ENCODE measurements around the gene FH.

FH gene

GRCh38 chr1:241553886-241554592 is 34.5 kb upstream of the FH start:
- H3K4me3 ChIP-seq (ENCODE audit: low read length): no peak overlapping the region
- DNase-seq (ENCODE audit: low read depth): no peak
- no peak for TF ChIP-seq CTCF (conservative IDR thresholded peaks at IDR 0.05; ENCODE audit: low read length)

GRCh38 chr1:241551759-241552638 is 32.4 kb upstream of the FH start:
- no peak for TF ChIP-seq CTCF (conservative IDR thresholded peaks at IDR 0.05; ENCODE audit: low read length)
- H3K4me3 ChIP-seq (ENCODE audit: low read length): no peak overlapping the region
- no peak for DNase-seq (ENCODE audit: low read depth)

GRCh38 chr1:241550318-241550717 is 30.8 kb upstream of the FH start:
- no peak overlapping the region for H3K4me3 ChIP-seq (ENCODE audit: low read length)
- no peak for TF ChIP-seq CTCF (conservative IDR thresholded peaks at IDR 0.05; ENCODE audit: low read length)

GRCh38 chr1:241548008-241548407 is 28.5 kb upstream of the FH start:
- no peak for TF ChIP-seq CTCF (conservative IDR thresholded peaks at IDR 0.05; ENCODE audit: low read length)
- no peak overlapping the region for H3K4me3 ChIP-seq (ENCODE audit: low read length)
- DNase-seq (ENCODE audit: low read depth): no peak

More at GRCh38 chr1:241550318-241550717, 30.8 kb upstream of the FH start:
- no peak for DNase-seq (ENCODE audit: low read depth)

GRCh38 chr1:241542199-241542907 is 22.8 kb upstream of the FH start:
- no peak for TF ChIP-seq CTCF (conservative IDR thresholded peaks at IDR 0.05; ENCODE audit: low read length)
- DNase-seq (ENCODE audit: low read depth): no peak
- H3K4me3 ChIP-seq (ENCODE audit: low read length): no peak overlapping the region

- TF ChIP-seq CTCF (conservative IDR thresholded peaks at IDR 0.05; ENCODE audit: low read length): no peak
- no peak for DNase-seq (ENCODE audit: low read depth)
- H3K4me3 ChIP-seq (ENCODE audit: low read length): no peak overlapping the region
These were observed 17.4 kb upstream of the FH start for GRCh38 chr1:241536969-241537368.

Measured in AG10803 (cell line).